Measurements from ENCODE around the gene ZRANB1.

Gene ZRANB1

DNA sequence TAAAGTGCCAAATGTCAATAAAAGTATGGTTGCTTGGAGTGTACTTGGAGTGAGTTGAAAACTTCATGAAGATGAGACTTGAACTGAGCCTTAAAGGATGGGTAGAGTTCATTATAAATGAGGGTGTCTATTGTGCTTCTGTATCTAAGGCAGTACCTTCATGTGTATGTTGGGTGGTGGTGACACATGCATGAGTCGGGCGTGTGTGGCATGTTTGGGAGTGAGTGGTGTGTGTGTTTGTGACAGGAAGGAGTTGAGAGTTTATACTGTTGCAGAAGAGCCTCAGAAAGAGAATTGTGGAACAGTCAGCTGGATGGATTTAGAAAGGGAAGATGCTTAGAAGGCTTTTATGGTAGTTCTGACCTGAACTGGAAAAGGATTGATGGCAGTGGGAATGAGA lies 6.0 kb upstream of the ZRANB1 start:
- H3K36me3 ChIP-seq (ENCODE audit: low read length), result no peaks in the 10 kb centered on the region
- H3K4me2 ChIP-seq (ENCODE audit: low read depth, low read length, poor library complexity, severe bottlenecking), result no peak overlapping the region
- TF ChIP-seq, protein P1, sequence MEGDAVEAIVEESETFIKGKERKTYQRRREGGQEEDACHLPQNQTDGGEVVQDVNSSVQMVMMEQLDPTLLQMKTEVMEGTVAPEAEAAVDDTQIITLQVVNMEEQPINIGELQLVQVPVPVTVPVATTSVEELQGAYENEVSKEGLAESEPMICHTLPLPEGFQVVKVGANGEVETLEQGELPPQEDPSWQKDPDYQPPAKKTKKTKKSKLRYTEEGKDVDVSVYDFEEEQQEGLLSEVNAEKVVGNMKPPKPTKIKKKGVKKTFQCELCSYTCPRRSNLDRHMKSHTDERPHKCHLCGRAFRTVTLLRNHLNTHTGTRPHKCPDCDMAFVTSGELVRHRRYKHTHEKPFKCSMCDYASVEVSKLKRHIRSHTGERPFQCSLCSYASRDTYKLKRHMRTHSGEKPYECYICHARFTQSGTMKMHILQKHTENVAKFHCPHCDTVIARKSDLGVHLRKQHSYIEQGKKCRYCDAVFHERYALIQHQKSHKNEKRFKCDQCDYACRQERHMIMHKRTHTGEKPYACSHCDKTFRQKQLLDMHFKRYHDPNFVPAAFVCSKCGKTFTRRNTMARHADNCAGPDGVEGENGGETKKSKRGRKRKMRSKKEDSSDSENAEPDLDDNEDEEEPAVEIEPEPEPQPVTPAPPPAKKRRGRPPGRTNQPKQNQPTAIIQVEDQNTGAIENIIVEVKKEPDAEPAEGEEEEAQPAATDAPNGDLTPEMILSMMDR (IDR thresholded peaks at IDR 0.05; ENCODE audit: insufficient read depth, low read length, poor library complexity, severe bottlenecking), result no peak
- no peak for TF ChIP-seq EZH2phosphoT487 (conservative IDR thresholded peaks at IDR 0.05; ENCODE audit: low read length)
- H3K79me2 ChIP-seq (ENCODE audit: insufficient read depth, low read length), result peaks cover 99% of the 10 kb centered on the region
- H3K9me3 ChIP-seq (ENCODE audit: insufficient read depth, low read length), result no peaks in the 10 kb centered on the region
- no peaks in the 10 kb centered on the region for H3K9me2 ChIP-seq (replicated peaks; ENCODE audit: insufficient read depth, low read length)
- no peak overlapping the region for H3K9ac ChIP-seq (ENCODE audit: low read length)
- H3K27ac ChIP-seq (ENCODE audit: low read depth, low read length), result no peak overlapping the region
- no peak overlapping the region for H3K4me3 ChIP-seq (ENCODE audit: insufficient read depth, low read length, poor library complexity, severe bottlenecking)
- H3K27me3 ChIP-seq (ENCODE audit: low read length), result no peaks in the 10 kb centered on the region
- no peaks in the 10 kb centered on the region for H3F3A ChIP-seq (ENCODE audit: insufficient read depth)
- H2AFZ ChIP-seq (ENCODE audit: low read depth, low read length, severe bottlenecking), result no peak overlapping the region
- H4K20me1 ChIP-seq (ENCODE audit: low read depth, low read length), result peaks cover 9% of the 10 kb centered on the region; the same call in 1 of the 2 replicates

DNA sequence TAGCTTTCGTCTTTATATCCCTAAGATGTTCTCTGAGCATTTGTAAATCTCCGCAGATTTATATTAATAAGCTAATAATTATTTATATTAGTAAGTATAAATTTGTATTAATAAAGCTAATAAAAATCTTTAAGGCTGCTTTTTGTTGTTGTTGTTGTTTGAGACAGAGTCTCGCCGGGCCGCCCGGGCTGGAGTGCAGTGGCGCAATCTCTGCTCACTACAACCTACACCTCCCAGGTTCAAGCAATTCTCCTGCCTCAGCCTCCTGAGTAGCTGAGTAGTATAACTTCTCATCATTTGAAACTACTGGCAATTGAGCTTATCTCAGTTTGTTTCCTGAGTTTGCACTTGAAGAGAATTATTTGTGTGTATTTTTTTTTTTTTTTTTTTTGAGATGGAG lies 5.1 kb upstream of the ZRANB1 start:
- Histone ChIP-seq H3K4me2 (ENCODE audit: low read depth, low read length, poor library complexity, severe bottlenecking) (no peak overlapping the region), H3K79me2 (ENCODE audit: insufficient read depth, low read length) (peaks cover 97% of the 10 kb centered on the region), H3K4me3 (ENCODE audit: insufficient read depth, low read length, poor library complexity, severe bottlenecking) (no peak overlapping the region), H2AFZ (ENCODE audit: low read depth, low read length, severe bottlenecking) (no peak overlapping the region), H3F3A (ENCODE audit: insufficient read depth) (no peaks in the 10 kb centered on the region), H3K9me3 (ENCODE audit: insufficient read depth, low read length) (no peaks in the 10 kb centered on the region), H3K36me3 (ENCODE audit: low read length) (no peaks in the 10 kb centered on the region), H3K9ac (ENCODE audit: low read length) (no peak overlapping the region), H3K27me3 (ENCODE audit: low read length) (no peaks in the 10 kb centered on the region), H3K27ac (ENCODE audit: low read depth, low read length) (no peak overlapping the region), H3K9me2 (replicated peaks; ENCODE audit: insufficient read depth, low read length) (no peaks in the 10 kb centered on the region), H4K20me1 (ENCODE audit: low read depth, low read length) (peaks cover 9% of the 10 kb centered on the region; the same call in 1 of the 2 replicates)
- TF ChIP-seq, protein P1 (IDR thresholded peaks at IDR 0.05; ENCODE audit: insufficient read depth, low read length, poor library complexity, severe bottlenecking), result no peak
- no peak for TF ChIP-seq EZH2phosphoT487 (conservative IDR thresholded peaks at IDR 0.05; ENCODE audit: low read length)

DNA sequence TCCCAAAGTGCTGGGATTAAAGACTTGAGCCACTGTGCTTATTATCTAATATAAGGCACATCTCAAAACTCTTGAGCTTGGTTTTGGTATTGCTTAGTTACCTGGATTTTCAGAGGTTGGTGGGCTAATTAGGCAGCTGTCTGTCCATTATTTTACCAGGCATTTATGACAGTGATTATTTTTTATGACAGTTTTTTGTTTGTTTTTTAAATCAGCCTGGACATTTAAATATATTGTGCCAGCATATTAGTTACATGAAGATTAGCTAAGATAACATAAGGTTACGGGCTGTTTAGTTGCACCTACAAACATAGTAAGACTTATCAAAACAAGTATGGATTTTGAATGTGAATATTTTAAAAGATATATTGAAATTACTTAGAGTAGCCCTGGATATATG lies 2.6 kb upstream of the ZRANB1 start:
- Histone ChIP-seq H3K27me3 (ENCODE audit: low read length) (no peaks in the 10 kb centered on the region), H3K4me3 (ENCODE audit: insufficient read depth, low read length, poor library complexity, severe bottlenecking) (no peak overlapping the region), H3F3A (ENCODE audit: insufficient read depth) (no peaks in the 10 kb centered on the region), H3K27ac (ENCODE audit: low read depth, low read length) (no peak overlapping the region), H3K9me2 (replicated peaks; ENCODE audit: insufficient read depth, low read length) (no peaks in the 10 kb centered on the region), H3K9me3 (ENCODE audit: insufficient read depth, low read length) (no peaks in the 10 kb centered on the region), H3K36me3 (ENCODE audit: low read length) (no peaks in the 10 kb centered on the region), H3K79me2 (ENCODE audit: insufficient read depth, low read length) (peaks cover 97% of the 10 kb centered on the region), H4K20me1 (ENCODE audit: low read depth, low read length) (peaks cover 21% of the 10 kb centered on the region; the same call in 1 of the 2 replicates), H3K9ac (ENCODE audit: low read length) (no peak overlapping the region), H2AFZ (ENCODE audit: low read depth, low read length, severe bottlenecking) (no peak overlapping the region), H3K4me2 (ENCODE audit: low read depth, low read length, poor library complexity, severe bottlenecking) (no peak overlapping the region)
- no peak for TF ChIP-seq EZH2phosphoT487 (conservative IDR thresholded peaks at IDR 0.05; ENCODE audit: low read length)
- TF ChIP-seq, protein P1 (IDR thresholded peaks at IDR 0.05; ENCODE audit: insufficient read depth, low read length, poor library complexity, severe bottlenecking), result no peak

Measured in SU-DHL-6 (cell line).